HS-27A (cell line): ENCODE results near the gene DENND2A.

ENCODE experiments used
- DNase-seq: peaks from one replicate; pipeline ENCODE4 v3.0.0-alpha.2; 2012; ENCODE audit warnings: low read depth, missing footprints

The DENND2A gene

GRCh38 chr7:140619176-140619575, 21.4 kb downstream of the DENND2A start:
- DNase-seq = no peak

GRCh38 chr7:140618306-140618705, 22.3 kb downstream of the DENND2A start:
- no peak for DNase-seq

GRCh38 chr7:140617081-140617480, 23.5 kb downstream of the DENND2A start:
- DNase-seq = no peak

GRCh38 chr7:140616328-140616727, 24.3 kb downstream of the DENND2A start:
- DNase-seq = no peak

- no peak for DNase-seq
Measured at GRCh38 chr7:140611641-140612040, 29.0 kb downstream of the DENND2A start.

- no peak for DNase-seq
Measured at GRCh38 chr7:140610204-140611165, 30.1 kb downstream of the DENND2A start.

- no peak for DNase-seq
Measured at GRCh38 chr7:140609646-140610045, 31.0 kb downstream of the DENND2A start.

- no peak for DNase-seq
Measured at GRCh38 chr7:140607441-140607989, 33.1 kb downstream of the DENND2A start.

- no peak for DNase-seq
Measured at GRCh38 chr7:140605337-140605736, 35.3 kb downstream of the DENND2A start.

- DNase-seq = no peak
Measured at GRCh38 chr7:140604760-140605159, 35.9 kb downstream of the DENND2A start.

GRCh38 chr7:140604076-140604475, 36.5 kb downstream of the DENND2A start:
- DNase-seq = no peak

- DNase-seq = no peak
Measured at GRCh38 chr7:140601566-140602174, 38.9 kb downstream of the DENND2A start.

- no peak for DNase-seq
Measured at GRCh38 chr7:140600341-140600740, 40.3 kb downstream of the DENND2A start.

GRCh38 chr7:140597428-140597949, 43.1 kb downstream of the DENND2A start:
- DNase-seq = no peak

GRCh38 chr7:140596519-140597427, 43.8 kb downstream of the DENND2A start:
- no peak for DNase-seq

- no peak for DNase-seq
Measured at GRCh38 chr7:140595468-140596092, 45.0 kb downstream of the DENND2A start.

- no peak for DNase-seq
Measured at GRCh38 chr7:140594131-140594691, 46.4 kb downstream of the DENND2A start.

GRCh38 chr7:140593672-140593982, 47.0 kb downstream of the DENND2A start:
- no peak for DNase-seq

- no peak for DNase-seq
Measured at GRCh38 chr7:140592964-140593671, 47.5 kb downstream of the DENND2A start.

GRCh38 chr7:140591180-140591902, 49.3 kb downstream of the DENND2A start:
- no peak for DNase-seq
